Stimulated activated memory B cell treated with anti-CD40 and anti-IgM and Interleukin-4, amounts not matched to agents 10 μg/mL and 1 μg/mL and 100 μg/mL, for 72 hours (primary cell): ENCODE measurements around the gene CFAP99.

Experiments
- ATAC-seq: fragments of 150-1000 bp; cut with Tn5 transposase; 2 replicates; pipeline ENCODE4 v1.10.0; 2021
- H3K27ac Mint-ChIP-seq: one replicate; pipeline ENCODE4 v1.8.0; 2022; ENCODE audit warnings: mild to moderate bottlenecking, mixed read lengths
- H3K27me3 Mint-ChIP-seq: one replicate; pipeline ENCODE4 v1.8.0; 2022; ENCODE audit warnings: mixed read lengths
- H3K36me3 Mint-ChIP-seq: one replicate; pipeline ENCODE4 v1.8.0; 2022; ENCODE audit warnings: mixed read lengths
- H3K4me1 Mint-ChIP-seq: one replicate; pipeline ENCODE4 v1.8.0; 2022; ENCODE audit warnings: mixed read lengths
- H3K4me3 Mint-ChIP-seq: one replicate; pipeline ENCODE4 v1.8.0; 2022; ENCODE audit warnings: mild to moderate bottlenecking, moderate library complexity, mixed read lengths
- H3K9me3 Mint-ChIP-seq: one replicate; pipeline ENCODE4 v1.8.0; 2022; ENCODE audit warnings: mixed read lengths

The CFAP99 gene

GRCh38 chr4:2399631-2400190, 19.0 kb upstream of the CFAP99 start:
- H3K27me3 Mint-ChIP-seq, result peaks cover 61% of the 10 kb centered on the region
- H3K9me3 Mint-ChIP-seq, result no peaks in the 10 kb centered on the region
- no peak overlapping the region for H3K4me3 Mint-ChIP-seq
- ATAC-seq, result peak; percentile 34
- no peak overlapping the region for H3K27ac Mint-ChIP-seq
- H3K36me3 Mint-ChIP-seq, result no peaks in the 10 kb centered on the region
- no peaks in the 10 kb centered on the region for H3K4me1 Mint-ChIP-seq

DNA sequence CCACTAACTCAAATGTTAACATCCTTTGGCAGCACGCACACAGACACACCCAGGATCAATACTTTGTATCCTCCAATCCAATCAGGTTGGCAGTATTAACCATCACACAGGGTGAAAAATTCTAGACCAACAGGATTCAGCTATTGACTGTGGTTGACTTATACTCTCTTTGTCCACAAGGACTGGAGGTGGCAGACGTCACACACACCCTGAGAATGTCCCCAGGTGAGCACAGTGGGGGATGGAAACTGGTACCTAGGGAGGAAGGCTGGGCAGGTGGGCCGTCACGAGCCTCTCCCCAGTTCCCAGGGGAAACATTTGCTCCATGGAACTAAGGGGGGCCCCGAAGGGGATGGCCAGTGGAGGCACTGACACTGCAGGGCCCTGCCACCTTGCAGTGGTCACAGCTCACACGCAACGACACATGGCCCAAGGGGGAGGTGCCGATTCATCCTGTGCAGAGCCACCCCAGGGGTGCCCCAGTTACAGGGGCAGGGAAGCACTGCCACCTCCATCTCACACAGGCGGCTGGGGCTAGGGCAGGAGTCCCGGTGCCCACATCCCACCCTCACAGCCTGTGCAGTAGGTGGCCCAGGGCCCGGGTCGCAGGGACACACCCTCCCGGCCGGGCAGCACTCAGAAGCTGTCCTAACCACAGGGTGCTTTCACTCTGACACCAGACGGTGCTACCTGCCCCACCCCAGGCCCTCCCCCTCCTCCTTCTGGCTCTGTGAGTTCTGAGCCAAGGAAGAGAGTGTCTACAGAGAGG, 17.7 kb upstream of the CFAP99 start:
- peak; percentile 20 for ATAC-seq
- Mint-ChIP-seq H3K27ac (no peak overlapping the region), H3K4me1 (no peaks in the 10 kb centered on the region), H3K36me3 (no peaks in the 10 kb centered on the region), H3K27me3 (peaks cover 50% of the 10 kb centered on the region), H3K9me3 (no peaks in the 10 kb centered on the region), H3K4me3 (no peak overlapping the region)

DNA sequence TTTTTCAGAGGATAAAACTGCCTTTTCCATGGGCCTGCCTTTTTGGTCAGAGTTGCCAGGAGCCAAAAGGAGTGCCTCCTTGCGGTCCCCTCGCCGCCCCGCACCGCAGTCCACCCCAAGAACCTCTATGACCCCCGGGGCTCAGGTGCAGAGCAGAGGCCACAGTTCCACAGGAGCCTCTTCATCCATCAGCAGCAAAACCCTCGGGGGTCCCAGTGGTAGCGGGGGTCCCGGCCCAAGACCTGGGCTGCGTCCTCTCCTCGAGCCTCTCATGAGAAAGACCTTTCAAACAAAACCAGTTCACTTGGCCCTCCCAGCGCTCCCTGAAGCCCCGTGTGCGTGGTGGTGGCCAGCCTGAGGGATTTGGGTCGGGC, 17.2 kb upstream of the CFAP99 start:
- Mint-ChIP-seq H3K4me1 (no peaks in the 10 kb centered on the region), H3K9me3 (no peaks in the 10 kb centered on the region), H3K27me3 (peaks cover 50% of the 10 kb centered on the region), H3K36me3 (no peaks in the 10 kb centered on the region), H3K27ac (no peak overlapping the region), H3K4me3 (no peak overlapping the region)
- ATAC-seq, result peak; percentile 5

DNA sequence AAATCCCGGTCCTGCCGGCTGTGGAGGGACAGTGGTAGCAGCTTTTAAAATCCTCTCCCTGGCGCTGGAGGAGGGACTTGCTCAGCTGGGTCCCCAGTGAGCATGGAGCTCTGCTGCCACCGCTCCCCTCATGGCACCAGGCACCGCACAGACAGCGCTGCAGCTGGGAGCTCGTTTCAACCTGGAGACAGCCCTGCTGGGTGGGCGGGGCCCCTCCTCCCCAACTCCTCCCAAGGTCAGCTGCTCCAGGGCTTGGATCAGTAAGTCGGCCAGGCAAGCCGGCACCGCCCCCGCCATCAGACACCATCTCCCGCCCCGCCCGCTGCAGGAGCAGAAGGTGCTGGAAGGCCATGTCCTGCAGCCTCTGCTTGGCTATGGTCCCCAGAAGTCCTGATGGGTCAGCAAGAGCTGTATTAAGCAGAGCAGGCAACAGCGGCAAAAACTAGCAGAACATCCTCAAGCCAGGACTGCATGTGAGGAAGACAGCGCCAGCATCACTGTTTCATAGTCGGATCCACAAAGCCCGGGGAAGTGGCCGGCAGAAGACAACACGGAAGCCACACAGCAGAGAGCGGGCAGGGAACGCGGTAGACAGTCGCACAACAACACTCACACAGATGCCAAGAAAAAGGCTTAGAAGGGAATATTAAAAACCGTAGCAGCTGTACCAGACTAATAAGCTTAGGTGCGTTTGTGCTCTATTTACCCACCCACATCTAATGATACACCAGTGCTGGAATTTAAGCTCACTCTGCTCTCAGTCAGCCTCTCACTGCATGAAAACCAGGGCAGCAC, 16.5 kb upstream of the CFAP99 start:
- Mint-ChIP-seq H3K27me3 (peaks cover 49% of the 10 kb centered on the region), H3K36me3 (no peaks in the 10 kb centered on the region), H3K27ac (no peak overlapping the region), H3K4me3 (no peak overlapping the region), H3K4me1 (no peaks in the 10 kb centered on the region), H3K9me3 (no peaks in the 10 kb centered on the region)
- no peak for ATAC-seq

DNA sequence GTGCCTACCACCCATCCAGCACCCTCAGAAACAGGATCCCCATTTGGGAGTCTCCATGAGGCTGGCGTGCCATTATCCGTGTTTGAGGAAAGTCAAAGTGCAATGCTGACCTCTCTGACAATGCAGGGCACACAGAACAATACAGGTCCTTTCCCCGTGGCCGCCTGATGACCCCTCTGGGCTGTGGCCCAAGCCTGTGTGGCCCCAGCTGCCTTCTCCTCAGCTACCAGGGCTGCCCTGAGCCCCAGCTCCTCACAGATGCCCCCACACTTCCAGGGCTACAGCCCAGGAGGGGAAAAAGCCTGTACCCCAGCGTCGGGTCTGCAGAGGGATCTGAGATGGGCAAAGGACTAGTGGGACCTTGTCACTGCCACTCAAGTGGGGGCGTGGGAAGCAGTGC, 15.8 kb upstream of the CFAP99 start:
- peaks cover 43% of the 10 kb centered on the region for H3K27me3 Mint-ChIP-seq
- ATAC-seq, result no peak
- no peaks in the 10 kb centered on the region for H3K36me3 Mint-ChIP-seq
- H3K9me3 Mint-ChIP-seq, result no peaks in the 10 kb centered on the region
- H3K4me1 Mint-ChIP-seq, result no peaks in the 10 kb centered on the region
- no peak overlapping the region for H3K27ac Mint-ChIP-seq
- no peak overlapping the region for H3K4me3 Mint-ChIP-seq

DNA sequence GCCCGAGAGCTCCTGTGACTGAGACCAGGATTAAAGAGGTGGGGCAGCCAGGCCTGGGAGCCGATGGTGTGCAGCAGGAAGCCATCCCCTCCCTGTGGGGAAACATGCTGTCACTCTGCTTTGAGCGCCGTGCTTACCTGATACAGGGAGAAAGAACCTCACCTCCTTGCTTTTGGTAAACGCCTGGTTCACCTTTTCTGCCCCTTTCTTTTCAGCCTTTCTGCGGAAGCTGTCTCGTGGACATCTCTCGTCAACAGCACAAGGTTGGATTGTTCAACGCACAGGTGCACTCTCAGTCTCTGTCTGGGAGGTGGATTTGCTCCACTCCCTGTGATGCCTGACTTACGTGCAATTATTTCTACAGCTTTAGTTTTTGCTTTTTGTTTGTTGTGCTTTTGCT, 12.3 kb upstream of the CFAP99 start:
- Mint-ChIP-seq H3K4me1 (peaks cover under 1% of the 10 kb centered on the region), H3K27ac (no peak overlapping the region), H3K36me3 (no peaks in the 10 kb centered on the region), H3K4me3 (no peak overlapping the region), H3K9me3 (no peaks in the 10 kb centered on the region), H3K27me3 (peaks cover 10% of the 10 kb centered on the region)
- ATAC-seq, result no peak

GRCh38 chr4:2406920-2407319, 11.8 kb upstream of the CFAP99 start:
- Mint-ChIP-seq H3K4me1 (peaks cover 6% of the 10 kb centered on the region), H3K4me3 (no peak overlapping the region), H3K9me3 (no peaks in the 10 kb centered on the region), H3K36me3 (no peaks in the 10 kb centered on the region), H3K27ac (no peak overlapping the region), H3K27me3 (peaks cover 5% of the 10 kb centered on the region)
- ATAC-seq, result no peak

DNA sequence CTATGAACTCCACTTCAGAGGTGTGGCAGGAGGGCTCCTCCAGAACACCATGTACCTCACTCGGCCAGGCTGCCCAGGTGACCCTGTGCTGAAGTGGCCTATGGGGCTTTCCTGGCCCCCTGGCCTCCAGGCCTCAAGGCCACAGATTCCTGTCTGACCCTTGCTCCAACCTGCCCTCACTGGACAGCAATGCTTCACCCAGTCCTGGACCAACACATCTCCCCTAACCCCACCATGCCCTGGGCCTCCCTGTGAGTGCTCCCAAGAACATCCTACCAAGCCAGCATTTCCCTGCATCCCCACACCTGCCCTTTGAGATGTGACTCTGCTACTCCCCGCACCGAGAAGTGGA, 10.8 kb upstream of the CFAP99 start:
- ATAC-seq, result no peak
- no peaks in the 10 kb centered on the region for H3K36me3 Mint-ChIP-seq
- no peak overlapping the region for H3K27ac Mint-ChIP-seq
- H3K27me3 Mint-ChIP-seq, result no peaks in the 10 kb centered on the region
- H3K9me3 Mint-ChIP-seq, result no peaks in the 10 kb centered on the region
- H3K4me3 Mint-ChIP-seq, result no peak overlapping the region
- peaks cover 16% of the 10 kb centered on the region for H3K4me1 Mint-ChIP-seq

GRCh38 chr4:2408401-2408958, 10.3 kb upstream of the CFAP99 start:
- Mint-ChIP-seq H3K4me1 (peaks cover 22% of the 10 kb centered on the region), H3K4me3 (no peak overlapping the region), H3K27me3 (no peaks in the 10 kb centered on the region), H3K9me3 (no peaks in the 10 kb centered on the region), H3K27ac (no peak overlapping the region), H3K36me3 (no peaks in the 10 kb centered on the region)
- ATAC-seq, result no peak

GRCh38 chr4:2408976-2409375, 9.8 kb upstream of the CFAP99 start:
- Mint-ChIP-seq H3K4me3 (no peak overlapping the region), H3K9me3 (no peaks in the 10 kb centered on the region), H3K36me3 (no peaks in the 10 kb centered on the region), H3K27me3 (peaks cover under 1% of the 10 kb centered on the region), H3K4me1 (peaks cover 27% of the 10 kb centered on the region), H3K27ac (no peak overlapping the region)
- ATAC-seq, result no peak

- Mint-ChIP-seq H3K4me3 (no peak overlapping the region), H3K4me1 (peaks cover 31% of the 10 kb centered on the region), H3K27ac (no peak overlapping the region), H3K36me3 (no peaks in the 10 kb centered on the region), H3K27me3 (peaks cover 5% of the 10 kb centered on the region), H3K9me3 (no peaks in the 10 kb centered on the region)
- no peak for ATAC-seq
Measured at GRCh38 chr4:2409381-2409783, 9.4 kb upstream of the CFAP99 start.

DNA sequence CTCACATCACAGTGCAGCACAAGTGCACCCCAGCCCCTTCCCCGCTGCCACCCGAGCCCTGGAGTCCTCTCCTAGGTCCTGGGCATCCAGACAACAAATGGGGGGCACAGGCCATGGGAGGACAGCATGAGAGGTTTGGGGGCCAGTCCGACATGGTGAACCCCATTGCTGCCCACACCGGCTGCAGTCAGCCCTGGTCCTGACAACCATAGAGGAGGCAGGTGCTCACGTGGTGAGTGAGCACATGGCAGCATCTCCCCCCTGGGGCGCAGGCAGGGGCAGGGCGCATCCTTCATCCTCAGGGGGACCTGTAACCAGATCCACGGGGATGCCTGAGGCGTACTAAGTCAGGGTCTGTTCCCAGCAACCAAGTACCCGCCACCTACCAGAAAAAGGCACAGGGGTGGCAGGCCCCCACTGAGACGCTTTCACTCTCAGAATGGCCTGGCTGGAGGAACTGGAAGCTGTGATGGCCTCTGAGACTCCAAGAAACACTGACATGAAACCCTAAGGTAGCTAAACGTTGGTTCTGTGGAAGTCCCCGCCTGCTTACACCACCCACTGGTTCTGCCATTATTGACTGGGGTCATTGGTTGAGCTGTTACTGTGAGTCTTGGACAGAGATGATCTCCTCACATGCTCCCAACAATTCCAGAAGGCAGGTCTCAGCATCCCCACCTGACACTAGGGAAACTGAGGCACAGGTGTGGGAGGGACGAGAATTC, 6.8 kb upstream of the CFAP99 start:
- peaks cover 26% of the 10 kb centered on the region for H3K27me3 Mint-ChIP-seq
- H3K27ac Mint-ChIP-seq, result peak overlapping the region; percentile 90
- no peaks in the 10 kb centered on the region for H3K36me3 Mint-ChIP-seq
- peaks cover 38% of the 10 kb centered on the region for H3K4me1 Mint-ChIP-seq
- H3K9me3 Mint-ChIP-seq, result no peaks in the 10 kb centered on the region
- ATAC-seq, result peak; percentile 76
- no peak overlapping the region for H3K4me3 Mint-ChIP-seq

GRCh38 chr4:2412534-2412884, 6.2 kb upstream of the CFAP99 start:
- Mint-ChIP-seq H3K4me1 (peaks cover 40% of the 10 kb centered on the region), H3K9me3 (no peaks in the 10 kb centered on the region), H3K4me3 (peak overlapping the region; percentile 65), H3K27ac (peak overlapping the region; percentile 90), H3K36me3 (no peaks in the 10 kb centered on the region), H3K27me3 (peaks cover 31% of the 10 kb centered on the region)
- peak; percentile 55 for ATAC-seq

DNA sequence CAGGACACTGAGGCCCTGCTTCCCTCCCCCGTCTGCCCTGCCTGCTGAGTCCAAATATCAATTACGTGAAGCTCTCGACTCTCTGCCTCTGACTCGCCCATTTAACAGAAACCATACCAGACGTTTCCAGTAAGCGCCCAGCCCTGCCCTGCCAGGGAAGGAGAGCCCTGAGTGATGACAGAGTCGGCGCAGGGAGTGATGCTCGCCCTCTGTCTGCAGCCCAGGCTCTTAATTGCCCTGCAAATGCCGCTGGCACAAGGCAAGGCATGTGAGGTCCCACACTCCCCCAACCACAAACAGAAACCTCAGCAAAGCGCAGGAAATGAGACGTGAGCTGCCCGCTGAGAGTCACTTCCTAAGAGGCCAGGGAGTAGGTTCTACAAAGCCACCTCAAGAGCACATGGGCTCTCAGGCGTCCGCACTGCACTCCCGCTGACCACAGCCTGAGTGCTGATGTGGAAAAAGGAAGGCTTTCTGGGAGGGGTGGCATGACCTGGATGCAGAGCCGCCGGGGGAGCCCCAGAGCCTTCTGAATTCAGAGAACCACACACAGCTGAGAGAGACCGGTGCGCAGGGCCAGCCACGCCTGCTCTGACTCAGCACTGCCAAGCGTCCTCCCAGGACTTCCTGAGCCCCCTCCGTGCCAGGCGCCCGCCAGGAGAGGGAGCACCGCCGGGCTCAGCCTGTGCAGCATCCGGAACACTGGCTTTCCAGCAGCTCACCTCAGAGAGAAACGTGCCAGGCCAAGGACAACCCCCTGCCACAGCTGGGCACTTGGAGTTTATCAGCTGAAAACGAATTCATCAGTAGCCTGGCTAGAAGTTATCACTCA, 5.7 kb upstream of the CFAP99 start:
- Mint-ChIP-seq H3K4me3 (peak overlapping the region; percentile 65), H3K9me3 (no peaks in the 10 kb centered on the region), H3K27me3 (peaks cover 37% of the 10 kb centered on the region), H3K4me1 (peaks cover 46% of the 10 kb centered on the region), H3K27ac (peak overlapping the region; percentile 90), H3K36me3 (no peaks in the 10 kb centered on the region)
- ATAC-seq, result peak; percentile 79
